ENCODE data around the gene PTPN1.
A peak's percentile ranks its signal among the peaks of the same experiment; 100 is the strongest.

The PTPN1 gene

DNA sequence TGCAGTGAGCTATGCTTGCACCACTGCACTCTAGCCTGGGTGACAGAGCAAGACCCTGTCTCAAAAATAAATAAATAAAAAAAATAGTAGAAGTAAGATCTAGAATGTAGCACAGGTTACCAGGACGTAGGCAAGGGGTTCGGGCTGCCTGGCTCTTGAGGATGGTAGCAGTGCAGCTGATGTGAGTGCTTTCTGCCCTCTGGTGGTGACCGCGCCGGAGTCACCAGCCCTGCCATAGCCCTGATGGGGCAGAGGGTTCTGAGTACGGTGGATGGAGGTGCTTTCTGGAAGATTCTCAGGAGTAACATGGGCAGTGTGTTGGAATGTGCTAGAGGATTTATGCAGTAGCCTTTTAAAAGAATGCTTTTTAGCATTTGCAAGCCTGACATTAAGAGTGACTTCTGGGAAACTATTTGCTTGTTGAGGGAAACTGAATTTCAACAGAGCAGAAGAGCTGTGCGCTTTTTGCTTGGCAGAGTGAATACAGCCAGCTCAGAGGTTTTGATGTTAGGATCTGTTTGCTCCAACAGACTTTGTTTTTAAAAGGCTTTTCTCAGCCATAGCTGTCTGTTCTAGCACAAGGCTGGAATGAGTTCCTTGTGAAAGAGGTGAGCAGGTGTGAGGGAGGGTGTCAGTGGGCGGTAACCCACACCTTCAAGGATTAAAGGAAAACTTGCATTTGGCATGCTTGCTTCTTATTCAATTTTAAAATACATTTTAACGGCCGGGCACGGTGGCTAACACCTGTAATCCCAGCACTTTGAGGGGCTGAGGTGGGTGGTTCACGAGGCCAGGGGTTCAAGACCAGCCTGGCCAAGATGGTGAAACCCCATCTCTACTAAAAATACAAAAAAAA is 65.9 kb downstream of the PTPN1 start:
- DNase-seq (ENCODE audit: low read depth in 2 of 2), result peak; percentile 27 to 41

DNA sequence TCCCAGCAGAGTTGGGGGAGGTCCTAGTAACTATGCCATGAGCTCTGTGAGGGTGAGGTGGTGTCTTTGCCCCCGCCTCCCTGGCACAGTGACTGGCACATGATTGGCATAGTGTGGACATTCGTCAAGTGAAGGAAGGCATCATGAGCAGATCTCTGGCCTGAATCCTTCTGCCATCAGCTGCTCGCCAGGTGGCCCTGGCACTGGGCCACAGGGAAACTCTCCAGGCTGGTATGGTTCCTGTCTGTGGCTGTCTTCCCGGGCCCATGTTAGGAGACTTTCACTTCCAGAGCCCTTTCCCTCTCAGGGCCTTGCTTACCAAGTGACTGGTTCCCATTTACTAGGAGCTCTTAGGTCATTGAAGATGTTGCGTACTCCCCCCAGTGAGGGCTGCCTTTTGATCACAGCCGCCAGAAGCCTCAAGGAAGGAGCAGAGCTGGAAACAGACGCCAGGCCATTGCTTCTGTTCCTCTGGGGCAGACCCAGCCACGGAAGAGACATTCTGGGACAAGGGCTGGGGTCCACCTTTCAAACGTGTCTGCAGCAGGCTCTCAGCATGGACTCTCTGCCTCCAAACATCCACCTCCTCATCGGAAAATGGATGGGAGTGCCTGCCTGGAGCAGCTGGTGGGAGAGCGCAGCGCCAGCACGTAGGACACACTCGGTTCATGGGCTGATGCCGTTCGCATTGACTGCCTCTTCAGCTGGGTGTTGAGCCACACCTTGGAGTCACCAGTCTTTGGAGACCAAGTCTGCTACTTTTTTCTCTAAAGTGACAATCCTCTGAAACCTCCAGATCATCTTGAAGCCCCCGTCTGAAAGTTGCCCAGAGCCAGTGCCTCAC is 67.2 kb downstream of the PTPN1 start:
- no peak for DNase-seq (ENCODE audit: low read depth in 2 of 2)

DNA sequence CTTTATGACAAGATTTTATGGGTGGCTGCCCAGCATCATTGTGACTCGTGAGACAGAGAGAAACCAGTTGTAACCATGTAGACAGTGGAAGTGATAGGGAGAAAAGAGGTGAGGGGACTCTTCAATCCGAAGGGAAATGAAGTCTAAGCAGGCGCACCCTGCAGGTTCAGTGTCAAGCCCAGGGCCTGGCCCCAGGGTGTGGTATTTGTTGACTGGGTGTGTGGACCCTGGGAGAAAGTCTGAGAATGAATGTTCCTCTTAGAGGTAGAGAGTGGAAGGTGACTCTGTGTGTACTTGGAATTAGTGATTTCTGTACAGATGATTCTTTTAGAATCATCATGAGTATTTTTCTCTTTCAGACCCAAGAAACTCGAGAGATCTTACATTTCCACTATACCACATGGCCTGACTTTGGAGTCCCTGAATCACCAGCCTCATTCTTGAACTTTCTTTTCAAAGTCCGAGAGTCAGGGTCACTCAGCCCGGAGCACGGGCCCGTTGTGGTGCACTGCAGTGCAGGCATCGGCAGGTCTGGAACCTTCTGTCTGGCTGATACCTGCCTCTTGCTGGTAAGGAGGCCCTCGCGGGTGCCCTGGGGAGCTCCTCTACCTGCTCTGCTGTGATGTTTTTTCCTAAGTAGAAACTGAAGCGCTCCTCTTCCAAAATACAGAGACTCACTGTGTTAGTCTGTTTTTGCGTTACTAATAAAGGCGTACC is 68.0 kb downstream of the PTPN1 start:
- DNase-seq (ENCODE audit: low read depth in 2 of 2), result no peak

DNA sequence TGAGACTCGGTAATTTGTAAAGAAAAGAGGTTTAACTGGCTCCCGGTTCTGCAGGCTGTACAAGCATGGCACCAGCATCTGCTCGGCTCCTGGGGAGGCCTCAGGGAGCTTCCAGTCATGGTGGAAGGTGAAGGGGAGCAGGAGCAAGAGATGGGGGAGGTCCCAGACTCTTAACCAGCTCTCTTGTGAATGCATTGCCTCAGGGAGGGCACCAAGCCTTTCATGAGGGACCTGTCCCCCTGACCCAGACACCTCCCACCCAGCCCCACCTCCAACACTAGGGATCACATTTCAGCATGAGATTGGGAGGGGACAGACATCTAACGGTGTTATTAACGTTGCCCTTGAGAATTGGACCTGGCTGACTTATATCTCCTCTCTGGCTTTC is 68.6 kb downstream of the PTPN1 start:
- DNase-seq (ENCODE audit: low read depth in 2 of 2), result no peak

DNA sequence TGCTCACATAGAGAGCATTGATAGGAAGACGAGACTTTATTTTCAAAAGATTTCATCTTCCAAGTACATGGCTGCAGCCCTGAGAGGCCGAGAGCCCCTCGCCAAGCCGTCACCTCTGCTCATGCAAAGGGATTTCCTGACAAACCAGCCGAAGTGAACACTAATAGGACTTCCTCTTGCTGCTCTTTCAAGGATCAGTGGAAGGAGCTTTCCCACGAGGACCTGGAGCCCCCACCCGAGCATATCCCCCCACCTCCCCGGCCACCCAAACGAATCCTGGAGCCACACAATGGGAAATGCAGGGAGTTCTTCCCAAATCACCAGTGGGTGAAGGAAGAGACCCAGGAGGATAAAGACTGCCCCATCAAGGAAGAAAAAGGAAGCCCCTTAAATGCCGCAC is 69.3 kb downstream of the PTPN1 start:
- no peak for DNase-seq (ENCODE audit: low read depth in 2 of 2)

DNA sequence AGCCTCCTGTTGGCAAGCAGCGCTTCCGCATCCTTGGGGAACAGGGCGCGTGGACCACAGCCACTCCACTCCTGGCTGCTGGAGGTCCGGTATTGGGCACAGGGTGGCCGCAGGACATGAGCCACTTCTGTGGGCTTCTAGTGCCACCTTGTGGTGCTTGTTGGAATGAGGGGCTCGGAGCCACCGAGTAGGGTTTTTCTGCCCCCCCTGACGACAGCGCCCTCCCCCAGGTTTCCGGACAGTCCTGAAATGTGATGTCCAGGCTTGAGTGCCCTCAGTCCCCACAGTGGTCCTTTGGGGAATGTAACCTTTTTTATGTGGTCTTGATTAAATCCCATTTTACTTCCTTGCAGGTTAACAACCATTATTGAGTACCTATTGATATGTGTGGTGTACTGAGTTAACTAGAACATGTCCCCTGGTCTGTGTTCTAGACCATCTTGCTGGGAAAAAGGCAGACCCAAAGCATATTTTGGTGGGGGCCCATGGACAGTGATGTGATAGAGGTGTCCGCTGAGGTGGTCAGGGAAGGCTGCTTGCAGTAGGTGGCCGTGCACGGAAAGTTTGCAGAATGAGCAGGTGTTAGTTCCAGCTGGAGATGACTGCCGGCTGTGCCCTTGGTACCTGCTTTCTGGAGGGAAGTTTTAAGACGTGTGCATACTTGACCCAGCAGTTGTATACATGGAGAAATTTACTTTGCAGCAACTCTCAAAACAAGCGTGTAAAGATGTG is 70.0 kb downstream of the PTPN1 start:
- peak; percentile 13 to 16 for DNase-seq (ENCODE audit: low read depth in 2 of 2)

DNA sequence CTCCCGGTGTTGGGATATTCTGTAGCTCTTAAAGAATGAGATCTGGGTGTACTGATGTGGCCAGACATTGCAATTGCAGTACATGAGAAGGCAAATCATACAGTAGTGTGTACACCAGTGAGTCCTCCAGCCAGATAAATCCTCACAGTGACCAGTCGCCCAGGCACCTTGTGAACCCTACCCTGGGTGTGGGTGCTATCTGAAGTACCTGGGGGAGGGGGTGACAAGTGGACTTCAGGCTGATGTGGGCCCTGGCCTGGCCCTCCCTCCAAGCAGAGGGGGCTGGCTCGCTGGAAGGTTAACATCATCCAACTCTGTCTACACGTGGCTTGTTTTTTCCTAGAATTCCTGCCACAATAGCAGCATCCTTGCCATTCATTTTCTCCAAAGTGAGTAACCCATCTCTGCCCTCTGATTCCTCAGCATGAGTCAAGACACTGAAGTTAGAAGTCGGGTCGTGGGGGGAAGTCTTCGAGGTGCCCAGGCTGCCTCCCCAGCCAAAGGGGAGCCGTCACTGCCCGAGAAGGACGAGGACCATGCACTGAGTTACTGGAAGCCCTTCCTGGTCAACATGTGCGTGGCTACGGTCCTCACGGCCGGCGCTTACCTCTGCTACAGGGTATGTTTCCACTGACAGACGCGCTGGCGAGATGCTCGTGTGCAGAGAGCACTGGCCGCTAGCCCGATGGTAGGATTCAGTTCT is 70.8 kb downstream of the PTPN1 start:
- DNase-seq (ENCODE audit: low read depth in 2 of 2), result no peak

DNA sequence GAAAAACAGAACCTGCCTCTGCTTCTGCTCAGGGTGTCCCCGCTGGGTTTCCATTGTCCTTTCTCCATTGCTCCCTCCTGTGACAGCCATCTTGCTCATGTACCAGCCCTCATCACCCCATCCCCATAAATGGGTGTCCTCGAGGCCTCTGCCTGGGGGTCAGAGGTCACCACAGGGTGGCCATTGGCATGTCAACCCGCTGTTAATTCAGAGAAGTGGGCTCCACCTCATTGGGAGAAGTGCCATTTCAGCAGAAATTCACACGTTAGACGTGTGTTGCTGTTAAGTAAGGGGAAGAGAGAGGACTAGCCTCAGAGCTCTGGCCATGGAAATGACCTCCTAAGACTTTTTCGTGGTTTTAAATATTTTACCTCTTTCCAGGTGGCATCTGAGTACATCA is 71.9 kb downstream of the PTPN1 start:
- DNase-seq (ENCODE audit: low read depth in 2 of 2), result no peak

DNA sequence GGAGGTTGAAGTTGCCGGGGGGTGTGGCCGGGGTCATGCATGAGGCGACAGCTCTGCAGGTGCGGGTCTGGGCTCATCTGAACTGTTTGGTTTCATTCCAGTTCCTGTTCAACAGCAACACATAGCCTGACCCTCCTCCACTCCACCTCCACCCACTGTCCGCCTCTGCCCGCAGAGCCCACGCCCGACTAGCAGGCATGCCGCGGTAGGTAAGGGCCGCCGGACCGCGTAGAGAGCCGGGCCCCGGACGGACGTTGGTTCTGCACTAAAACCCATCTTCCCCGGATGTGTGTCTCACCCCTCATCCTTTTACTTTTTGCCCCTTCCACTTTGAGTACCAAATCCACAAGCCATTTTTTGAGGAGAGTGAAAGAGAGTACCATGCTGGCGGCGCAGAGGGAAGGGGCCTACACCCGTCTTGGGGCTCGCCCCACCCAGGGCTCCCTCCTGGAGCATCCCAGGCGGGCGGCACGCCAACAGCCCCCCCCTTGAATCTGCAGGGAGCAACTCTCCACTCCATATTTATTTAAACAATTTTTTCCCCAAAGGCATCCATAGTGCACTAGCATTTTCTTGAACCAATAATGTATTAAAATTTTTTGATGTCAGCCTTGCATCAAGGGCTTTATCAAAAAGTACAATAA is 72.5 kb downstream of the PTPN1 start:
- no peak for DNase-seq (ENCODE audit: low read depth in 2 of 2)

DNA sequence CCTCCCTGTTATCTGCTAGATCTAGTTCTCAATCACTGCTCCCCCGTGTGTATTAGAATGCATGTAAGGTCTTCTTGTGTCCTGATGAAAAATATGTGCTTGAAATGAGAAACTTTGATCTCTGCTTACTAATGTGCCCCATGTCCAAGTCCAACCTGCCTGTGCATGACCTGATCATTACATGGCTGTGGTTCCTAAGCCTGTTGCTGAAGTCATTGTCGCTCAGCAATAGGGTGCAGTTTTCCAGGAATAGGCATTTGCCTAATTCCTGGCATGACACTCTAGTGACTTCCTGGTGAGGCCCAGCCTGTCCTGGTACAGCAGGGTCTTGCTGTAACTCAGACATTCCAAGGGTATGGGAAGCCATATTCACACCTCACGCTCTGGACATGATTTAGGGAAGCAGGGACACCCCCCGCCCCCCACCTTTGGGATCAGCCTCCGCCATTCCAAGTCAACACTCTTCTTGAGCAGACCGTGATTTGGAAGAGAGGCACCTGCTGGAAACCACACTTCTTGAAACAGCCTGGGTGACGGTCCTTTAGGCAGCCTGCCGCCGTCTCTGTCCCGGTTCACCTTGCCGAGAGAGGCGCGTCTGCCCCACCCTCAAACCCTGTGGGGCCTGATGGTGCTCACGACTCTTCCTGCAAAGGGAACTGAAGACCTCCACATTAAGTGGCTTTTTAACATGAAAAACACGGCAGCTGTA is 73.4 kb downstream of the PTPN1 start:
- DNase-seq (ENCODE audit: low read depth in 2 of 2), result no peak

DNA sequence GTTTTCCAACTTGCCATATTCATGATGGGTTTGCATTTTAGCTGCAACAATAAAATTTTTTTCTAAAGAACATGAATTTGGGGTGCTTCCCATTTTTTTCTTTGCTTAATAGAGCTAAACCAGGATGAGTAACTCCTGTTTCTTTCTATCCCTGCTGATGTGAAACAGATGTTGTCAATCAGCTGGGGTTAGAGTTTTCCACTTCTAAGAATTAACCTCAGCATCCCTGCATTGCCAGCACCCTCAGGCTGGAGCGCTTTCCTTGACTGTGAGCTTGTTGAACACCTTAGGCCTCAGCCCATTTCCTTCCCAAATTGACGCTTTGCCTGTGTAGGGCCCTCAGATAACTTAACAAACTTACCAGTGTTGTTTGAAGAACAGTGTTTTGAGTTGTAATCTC is 74.5 kb downstream of the PTPN1 start:
- DNase-seq (ENCODE audit: low read depth in 2 of 2), result no peak

DNA sequence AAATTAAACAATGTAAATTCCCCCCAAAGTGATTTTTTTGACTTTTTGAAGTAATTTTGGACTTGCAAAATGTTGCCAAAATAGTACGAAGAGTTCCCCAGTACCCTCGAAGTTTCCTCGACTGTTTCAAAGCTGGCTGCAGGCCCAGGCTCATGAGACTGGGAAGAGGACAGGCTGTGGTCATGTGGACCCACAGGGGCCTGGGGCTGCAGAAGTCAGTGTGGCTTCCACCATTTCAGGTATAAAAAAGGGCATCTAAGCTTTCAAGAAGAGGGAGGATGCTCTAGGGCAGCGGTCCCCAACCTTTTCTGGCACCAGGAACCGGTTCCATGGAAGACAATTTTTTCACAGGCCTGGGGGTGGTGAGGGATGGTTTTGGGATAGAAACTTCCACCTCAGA is 75.0 kb downstream of the PTPN1 start:
- DNase-seq (ENCODE audit: low read depth in 2 of 2), result no peak

DNA sequence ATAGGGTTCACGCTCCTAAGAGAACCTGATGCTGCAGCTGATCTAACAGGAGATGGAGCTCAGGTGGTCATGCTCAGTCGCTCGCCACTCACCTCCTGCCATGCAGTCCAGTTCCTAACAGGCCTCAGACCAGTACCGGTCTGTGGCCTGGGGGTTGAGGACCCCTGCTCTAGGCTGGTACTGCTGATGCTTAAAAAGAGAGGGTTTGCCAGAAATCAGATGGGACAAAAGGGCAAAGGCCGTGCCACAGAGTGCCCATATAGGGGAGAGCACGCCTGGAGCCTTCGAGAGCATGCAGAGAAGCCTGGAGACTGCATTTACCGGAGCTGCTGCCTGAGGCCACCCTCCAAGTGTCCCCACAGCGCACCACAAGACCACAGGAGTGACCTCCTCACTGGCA is 75.5 kb downstream of the PTPN1 start:
- DNase-seq (ENCODE audit: low read depth in 2 of 2), result no peak

DNA sequence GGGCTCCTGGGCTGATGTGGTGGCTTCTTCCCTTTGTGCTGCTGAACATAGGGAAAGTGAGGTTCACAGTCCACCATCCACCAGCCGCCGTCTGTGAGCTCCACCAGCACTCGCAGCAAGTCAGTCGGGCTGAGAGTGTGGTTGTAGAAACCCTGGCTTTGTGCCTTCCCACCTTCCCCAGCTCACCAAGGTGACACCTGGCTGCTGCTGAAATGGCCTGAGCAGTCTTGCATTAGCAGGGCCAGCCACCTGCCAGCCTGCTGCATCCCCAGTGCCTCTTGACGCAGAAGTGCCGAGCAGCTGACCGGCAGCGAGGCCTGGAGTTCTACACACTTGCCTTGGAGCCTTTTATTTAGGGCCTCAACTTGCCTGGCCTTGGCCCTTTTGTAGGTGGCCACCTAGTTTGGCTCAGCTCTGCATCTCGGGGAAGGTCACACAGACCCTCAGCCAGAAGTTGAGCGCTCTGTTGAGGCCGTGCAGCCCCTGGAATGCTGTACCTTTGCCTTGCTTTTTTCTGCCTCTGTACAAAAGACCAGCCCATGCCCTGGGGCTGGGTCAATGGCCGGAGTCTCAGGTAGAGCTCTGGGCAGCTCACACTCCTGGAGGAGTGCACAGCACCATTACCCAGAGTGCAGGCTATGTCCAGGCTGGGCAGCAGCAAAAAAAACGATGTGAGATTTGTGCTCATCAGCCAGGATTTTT is 76.5 kb downstream of the PTPN1 start:
- DNase-seq (ENCODE audit: low read depth in 2 of 2), result no peak

DNA sequence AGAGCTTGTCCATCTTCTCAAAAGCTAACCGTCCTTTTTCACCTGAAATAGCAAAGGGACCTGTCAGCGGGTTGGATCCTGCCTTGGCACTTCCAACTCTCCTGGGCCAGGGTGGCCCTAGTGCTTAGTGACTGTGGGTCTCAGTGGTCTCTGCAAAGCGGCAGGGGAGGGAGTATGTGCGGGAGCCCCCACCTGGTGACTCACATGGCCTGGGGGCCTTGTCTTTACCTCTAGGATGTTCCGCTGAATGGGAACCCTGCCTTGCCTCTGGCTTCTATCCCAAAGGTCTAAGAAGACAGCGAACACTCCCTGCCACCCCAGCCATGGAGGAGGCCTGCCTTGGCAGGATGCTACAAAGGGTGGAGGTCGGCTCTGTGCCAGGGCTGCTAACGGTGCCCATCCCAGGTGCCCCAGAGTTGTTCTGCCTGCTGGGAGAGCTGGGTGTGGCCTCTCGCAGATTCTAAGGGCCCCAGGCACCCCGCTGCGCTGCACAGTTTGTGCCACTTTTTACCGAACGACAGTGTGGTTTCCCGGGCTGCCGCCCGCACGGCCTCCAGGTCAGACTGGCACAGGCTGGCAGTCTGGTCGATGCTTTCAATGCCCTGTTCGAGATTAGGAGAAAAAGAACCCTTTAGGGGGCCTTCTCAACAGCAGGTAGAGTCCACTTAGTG is 77.2 kb downstream of the PTPN1 start:
- no peak for DNase-seq (ENCODE audit: low read depth in 2 of 2)

DNA sequence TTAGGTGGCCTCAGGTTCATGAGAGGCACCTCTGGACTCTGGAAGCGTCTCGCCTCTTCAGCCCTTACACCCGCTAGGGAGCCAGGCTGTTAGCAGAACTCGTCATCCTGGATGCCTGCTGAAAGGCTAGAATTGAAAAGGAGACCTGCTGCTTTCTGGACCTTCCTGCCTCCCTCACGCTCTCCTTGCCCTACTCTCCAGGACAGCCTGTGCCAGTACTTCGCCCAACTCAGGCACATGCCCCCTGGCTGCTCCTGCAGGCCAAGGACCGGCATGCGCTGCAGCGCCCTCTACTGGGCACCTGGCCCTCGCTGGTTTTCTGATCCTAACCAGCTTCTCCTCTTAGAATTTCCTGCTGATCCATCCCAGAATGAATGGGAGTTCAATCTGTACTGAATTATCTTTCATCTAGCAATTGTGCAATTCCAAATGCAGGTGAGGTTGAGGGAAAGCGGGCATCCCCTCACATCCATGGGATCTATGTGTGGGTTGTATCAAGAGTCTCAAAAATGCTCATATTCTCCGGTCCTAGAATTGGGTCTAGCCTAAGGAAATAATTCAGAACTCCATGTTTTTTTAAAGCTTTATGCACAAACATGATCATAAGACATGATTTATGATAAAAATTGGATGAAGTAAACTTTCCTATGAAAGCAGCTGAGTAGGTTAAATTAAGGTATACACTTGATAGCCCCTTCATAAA is 78.0 kb downstream of the PTPN1 start:
- DNase-seq (ENCODE audit: low read depth in 2 of 2), result peak; percentile 31 to 39

DNA sequence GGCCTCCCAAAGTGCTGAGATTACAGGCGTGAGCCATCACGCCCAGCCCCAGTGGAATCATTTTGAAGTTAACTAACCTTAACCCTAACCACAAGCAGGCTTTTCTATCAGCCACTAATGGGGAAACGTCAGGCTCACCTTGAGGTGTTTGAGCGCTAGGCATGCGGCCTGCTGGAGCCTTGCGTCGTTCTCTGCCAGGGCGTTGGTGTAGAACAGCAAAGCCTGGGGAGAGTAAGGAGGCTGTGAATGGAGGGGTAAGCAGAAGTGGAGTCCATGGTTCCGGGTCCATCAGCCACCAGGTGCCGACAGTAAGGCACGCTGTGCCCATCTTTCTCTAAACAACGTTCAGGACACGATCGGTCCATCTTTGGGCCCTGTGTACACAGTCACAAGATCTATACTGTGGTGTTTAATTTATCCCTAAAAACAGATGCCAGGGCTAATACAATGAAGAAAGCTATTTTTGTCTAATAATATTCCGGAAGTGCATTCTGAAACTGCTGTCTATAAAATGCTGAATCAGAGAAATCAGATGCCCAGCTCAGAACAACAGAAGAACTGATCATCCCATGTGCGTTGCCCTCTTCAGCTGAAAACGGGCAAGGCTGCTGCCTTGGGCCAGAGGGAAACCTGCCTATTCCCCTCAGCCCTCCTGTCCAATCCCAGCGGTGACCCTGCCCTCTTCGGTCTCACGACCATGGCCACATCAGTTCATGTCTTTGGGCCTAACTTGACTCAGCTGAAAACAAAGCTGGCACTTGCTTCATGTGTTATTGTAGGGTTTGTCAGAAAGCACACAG is 79.6 kb downstream of the PTPN1 start:
- no peak for DNase-seq (ENCODE audit: low read depth in 2 of 2)

Data from activated CD8-positive, alpha-beta memory T cell treated with anti-CD3 and anti-CD28 coated beads for 4 hours (primary cell).